Activated naive CD4-positive, alpha-beta T cell treated with anti-CD3 and anti-CD28 coated beads, Interleukin-2, amount 10 ng/mL, durations not matched to agents 7 days and 5 days (primary cell): ENCODE measurements around the gene PPBP.
"Not testable (repeated sequence)": the region's sequence is repeated elsewhere in the genome, so short reads cannot be mapped to it uniquely, and the experiment has no call there.

Experiments
- CTCF ChIA-PET: fragments of 350-600 bp; sonication (Branson Sonifier 250); formaldehyde crosslinking; loops from one replicate; lab custom pipeline; 2021; ENCODE audit warnings: antibody characterized with exemption; lab: Charles Lee
- DNase-seq: peaks from one replicate; pipeline ENCODE4 v3.0.0-alpha.2; 2020
- H3K27ac Mint-ChIP-seq: one replicate; pipeline ENCODE4 v1.8.0; 2021; ENCODE audit warnings: mild to moderate bottlenecking, moderate library complexity, mixed read lengths
- H3K27me3 Mint-ChIP-seq: one replicate; pipeline ENCODE4 v1.8.0; 2021; ENCODE audit warnings: mild to moderate bottlenecking, mixed read lengths
- H3K36me3 Mint-ChIP-seq: one replicate; pipeline ENCODE4 v1.8.0; 2021; ENCODE audit warnings: mixed read lengths
- H3K4me1 Mint-ChIP-seq: one replicate; pipeline ENCODE4 v1.8.0; 2021; ENCODE audit warnings: mixed read lengths
- H3K4me3 Mint-ChIP-seq: one replicate; pipeline ENCODE4 v1.8.0; 2021; ENCODE audit warnings: mild to moderate bottlenecking, moderate library complexity, mixed read lengths
- H3K9me3 Mint-ChIP-seq: one replicate; pipeline ENCODE4 v1.8.0; 2021; ENCODE audit warnings: mixed read lengths

The PPBP gene

GRCh38 chr4:73950376-73950920 is 37.5 kb downstream of the PPBP start:
- H3K36me3 Mint-ChIP-seq, H3K27me3 Mint-ChIP-seq, H3K9me3 Mint-ChIP-seq, DNase-seq, H3K27ac Mint-ChIP-seq, H3K4me1 Mint-ChIP-seq, CTCF ChIA-PET, H3K4me3 Mint-ChIP-seq: not testable (repeated sequence)

GRCh38 chr4:73948990-73949706 is 38.8 kb downstream of the PPBP start:
- no peak for DNase-seq
- Mint-ChIP-seq H3K4me3 (no peak overlapping the region), H3K27ac (no peak overlapping the region), H3K4me1 (no peaks in the 10 kb centered on the region), H3K9me3 (no peaks in the 10 kb centered on the region), H3K27me3 (peaks cover 16% of the 10 kb centered on the region), H3K36me3 (no peaks in the 10 kb centered on the region)
- CTCF ChIA-PET, result no interaction called here

GRCh38 chr4:73948291-73948690 is 39.7 kb downstream of the PPBP start:
- Mint-ChIP-seq H3K36me3 (no peaks in the 10 kb centered on the region), H3K27ac (no peak overlapping the region)
- CTCF ChIA-PET, result no interaction called here

GRCh38 chr4:73947239-73947985 is 40.6 kb downstream of the PPBP start:
- H3K4me3 Mint-ChIP-seq, result no peak overlapping the region
- CTCF ChIA-PET, result no interaction called here
- DNase-seq, result no peak
- H3K4me1 Mint-ChIP-seq, result no peaks in the 10 kb centered on the region
- no peaks in the 10 kb centered on the region for H3K36me3 Mint-ChIP-seq
- peaks cover 25% of the 10 kb centered on the region for H3K27me3 Mint-ChIP-seq
- H3K27ac Mint-ChIP-seq, result no peak overlapping the region
- H3K9me3 Mint-ChIP-seq, result no peaks in the 10 kb centered on the region

More at GRCh38 chr4:73948291-73948690, 39.7 kb downstream of the PPBP start:
- DNase-seq, result no peak
- Mint-ChIP-seq H3K4me3 (no peak overlapping the region), H3K27me3 (peaks cover 24% of the 10 kb centered on the region), H3K4me1 (no peaks in the 10 kb centered on the region), H3K9me3 (no peaks in the 10 kb centered on the region)

GRCh38 chr4:73945674-73946449 is 42.1 kb downstream of the PPBP start:
- Mint-ChIP-seq H3K4me3 (no peak overlapping the region), H3K36me3 (no peaks in the 10 kb centered on the region), H3K27me3 (peaks cover 25% of the 10 kb centered on the region), H3K27ac (no peak overlapping the region), H3K9me3 (no peaks in the 10 kb centered on the region), H3K4me1 (no peaks in the 10 kb centered on the region)
- no peak for DNase-seq
- CTCF ChIA-PET, result no interaction called here

GRCh38 chr4:73945140-73945539 is 42.9 kb downstream of the PPBP start:
- H3K9me3 Mint-ChIP-seq, result no peaks in the 10 kb centered on the region
- H3K4me3 Mint-ChIP-seq, result no peak overlapping the region
- peaks cover 25% of the 10 kb centered on the region for H3K27me3 Mint-ChIP-seq
- DNase-seq, result no peak
- CTCF ChIA-PET, result no interaction called here
- H3K4me1 Mint-ChIP-seq, result no peaks in the 10 kb centered on the region
- H3K36me3 Mint-ChIP-seq, result no peaks in the 10 kb centered on the region
- no peak overlapping the region for H3K27ac Mint-ChIP-seq

GRCh38 chr4:73944061-73944875 is 43.7 kb downstream of the PPBP start:
- Mint-ChIP-seq H3K4me1 (no peaks in the 10 kb centered on the region), H3K27me3 (peaks cover 25% of the 10 kb centered on the region), H3K9me3 (no peaks in the 10 kb centered on the region), H3K36me3 (no peaks in the 10 kb centered on the region), H3K27ac (no peak overlapping the region), H3K4me3 (no peak overlapping the region)
- no peak for DNase-seq
- CTCF ChIA-PET, result no interaction called here

GRCh38 chr4:73943555-73943954 is 44.4 kb downstream of the PPBP start:
- CTCF ChIA-PET, result no interaction called here
- Mint-ChIP-seq H3K9me3 (no peaks in the 10 kb centered on the region), H3K27ac (no peak overlapping the region), H3K36me3 (no peaks in the 10 kb centered on the region), H3K4me1 (no peaks in the 10 kb centered on the region), H3K27me3 (peaks cover 25% of the 10 kb centered on the region), H3K4me3 (no peak overlapping the region)
- no peak for DNase-seq

- Mint-ChIP-seq H3K27me3 (no peaks in the 10 kb centered on the region), H3K27ac (no peak overlapping the region), H3K4me1 (no peaks in the 10 kb centered on the region), H3K36me3 (no peaks in the 10 kb centered on the region), H3K4me3 (no peak overlapping the region), H3K9me3 (no peaks in the 10 kb centered on the region)
- no peak for DNase-seq
- CTCF ChIA-PET, result no interaction called here
These were observed 51.0 kb downstream of the PPBP start for GRCh38 chr4:73936969-73937368.
